A549 (cell line): Measurements from ENCODE around the gene SMG5. TPM values are rescaled to one million over a fixed set of nuclear protein-coding genes. Genes with fewer than 3 reads are reported as not detected.
A peak's percentile ranks its signal among the peaks of the same experiment; 100 is the strongest.

Experiments
- ATAC-seq, 2 experiments: fragments of 200-7000 bp in 1 of 2; fragments of >200 bp in 1 of 2; cut with Nextera tagmentation in 1 of 2; cut with Tn5 transposase in 1 of 2; 3 replicates each; pipeline versions ENCODE4 v1.8.0 to v1.9.1; 2018 to 2020; ENCODE audit warnings: mild to moderate bottlenecking in 1 of 2, moderate library complexity in 1 of 2
- CTCF ChIA-PET: fragments of 300-600 bp; sonication (Branson Sonifier 250); formaldehyde crosslinking; extraction: SDS; loops from one replicate; lab custom pipeline; 2021; ENCODE audit warnings: antibody characterized with exemption, inconsistent platforms; lab: Yijun Ruan, JAX
- POLR2A ChIA-PET: fragments of 350-600 bp; formaldehyde crosslinking; extraction: SDS; loops from one replicate; lab custom pipeline; 2021; ENCODE audit warnings: antibody characterized with exemption, inconsistent platforms; lab: Yijun Ruan, JAX
- DNase-seq, 2 experiments: peaks; one replicate each; pipeline versions ENCODE4 v3.0.0 to v3.0.0-alpha.2; 2011 to 2016; ENCODE audit warnings: low read depth in 1 of 2, low spot score in 1 of 2
- FAIRE-seq: peaks from 2 replicates; lab custom pipeline; 2011; peaks lifted over from hg19 to GRCh38; lab: Jason Lieb, UNC
- H3K27ac ChIP-seq, 2 experiments: fragments of >200 bp; sonication (Bioruptor Twin); formaldehyde crosslinking; 3 replicates each; pipeline ENCODE4 v1.5.1; 2016 to 2017
- H3K4me1 ChIP-seq: fragments of >200 bp; sonication (Bioruptor Twin); formaldehyde crosslinking; 3 replicates; pipeline ENCODE4 v1.6.1; 2016
- H3K4me2 ChIP-seq: fragments of >200 bp; sonication (Bioruptor Twin); formaldehyde crosslinking; 3 replicates; pipeline ENCODE4 v1.6.1; 2016
- H3K4me3 ChIP-seq: fragments of >200 bp; sonication (Bioruptor Twin); formaldehyde crosslinking; 3 replicates; pipeline ENCODE4 v1.5.1; 2016
- H3K9me3 ChIP-seq: fragments of >200 bp; sonication (Bioruptor Twin); formaldehyde crosslinking; 3 replicates; pipeline ENCODE4 v1.6.1; 2016
- BCL3 ChIP-seq: fragments of >200 bp; sonication (Bioruptor Twin); formaldehyde crosslinking; IDR thresholded peaks from 3 replicates; pipeline ENCODE4 v1.6.1; 2016
- CBX8 ChIP-seq: fragments of 200-600 bp; sonication (generic); IDR thresholded peaks from 2 replicates; pipeline ENCODE4 v1.6.1; 2016
- CHD2 ChIP-seq: fragments of 150-350 bp; IDR thresholded peaks from 2 replicates; pipeline ENCODE4 v1.6.1; 2014; ENCODE audit warnings: low read length; ENCODE audit not compliant: partially characterized antibody
- CTCF ChIP-seq: fragments of >200 bp; sonication (Bioruptor Twin); formaldehyde crosslinking; IDR thresholded peaks from 3 replicates; pipeline ENCODE4 v1.5.1; 2016
- E2F6 ChIP-seq: IDR thresholded peaks from 2 replicates; pipeline ENCODE4 v1.6.1; 2012; ENCODE audit warnings: low read depth, borderline replicate concordance
- EP300 ChIP-seq, 2 experiments: fragments of >200 bp; sonication (Bioruptor Twin); formaldehyde crosslinking; IDR thresholded peaks; 2 replicates in 1 of 2; 3 replicates in 1 of 2; pipeline ENCODE4 v1.6.1; 2016 to 2017
- FOSL2 ChIP-seq, 2 experiments: fragments of 450-650 bp in 1 of 2; fragments of >200 bp in 1 of 2; sonication (Bioruptor Twin) in 1 of 2; formaldehyde crosslinking; IDR thresholded peaks; 2 replicates each; pipeline versions ENCODE4 v1.5.0 to v1.6.1; 2016 to 2020; ENCODE audit warnings: mild to moderate bottlenecking in 1 of 2, moderate library complexity in 1 of 2
- HEYL ChIP-seq: fragments of 250-450 bp; sonication (Bioruptor Pico); IDR thresholded peaks from 2 replicates; pipeline ENCODE4 v1.8.0; 2021; ENCODE audit warnings: mild to moderate bottlenecking, moderate library complexity
- HMGXB4 ChIP-seq: fragments of 250-450 bp; sonication (Bioruptor Pico); IDR thresholded peaks from 2 replicates; pipeline ENCODE4 v1.5.0; 2021; ENCODE audit warnings: mild to moderate bottlenecking, moderate library complexity, borderline replicate concordance
- MAFK ChIP-seq: fragments of 450-650 bp; IDR thresholded peaks from 2 replicates; pipeline ENCODE4 v1.6.1; 2014; ENCODE audit not compliant: partially characterized antibody
- MYC ChIP-seq: IDR thresholded peaks from 2 replicates; pipeline ENCODE4 v1.6.1; 2012; ENCODE audit warnings: mild to moderate bottlenecking, inconsistent platforms, low read length, improper control_type of control experiment, borderline replicate concordance
- NFE2L2 ChIP-seq: fragments of 150-350 bp; conservative IDR thresholded peaks from 2 replicates; pipeline ENCODE4 v1.6.1; 2014; ENCODE audit warnings: low read length
- PBX3 ChIP-seq: IDR thresholded peaks from 2 replicates; pipeline ENCODE4 v1.6.1; 2012
- RAD21 ChIP-seq, 2 experiments: fragments of >200 bp in 1 of 2; sonication (Bioruptor Twin) in 1 of 2; formaldehyde crosslinking in 1 of 2; IDR thresholded peaks in 1 of 2; conservative IDR thresholded peaks in 1 of 2; 2 replicates in 1 of 2; 3 replicates in 1 of 2; pipeline ENCODE4 v1.6.1; 2012 to 2018; ENCODE audit warnings: inconsistent platforms in 1 of 2
- RARB ChIP-seq: fragments of 250-450 bp; sonication (Bioruptor Pico); IDR thresholded peaks from 2 replicates; pipeline ENCODE4 v1.8.0; 2021; ENCODE audit warnings: mild to moderate bottlenecking, moderate library complexity
- RCOR1 ChIP-seq: fragments of 150-350 bp; IDR thresholded peaks from 2 replicates; pipeline ENCODE4 v1.6.1; 2014; ENCODE audit warnings: antibody characterized with exemption, low read length, low read depth
- RNF2 ChIP-seq: fragments of 200-600 bp; sonication (generic); IDR thresholded peaks from 2 replicates; pipeline ENCODE4 v1.6.1; 2016; ENCODE audit warnings: low read depth, mild to moderate bottlenecking, antibody characterized with exemption, moderate library complexity, borderline replicate concordance
- SMC3 ChIP-seq: fragments of >200 bp; sonication (Bioruptor Twin); formaldehyde crosslinking; IDR thresholded peaks from 3 replicates; pipeline ENCODE4 v1.6.1; 2018; ENCODE audit warnings: inconsistent platforms
- TFCP2L1 ChIP-seq: fragments of 250-450 bp; sonication (Bioruptor Pico); IDR thresholded peaks from 2 replicates; pipeline ENCODE4 v1.5.0; 2021; ENCODE audit warnings: mild to moderate bottlenecking
- USF2 ChIP-seq: fragments of 450-650 bp; IDR thresholded peaks from 2 replicates; pipeline ENCODE4 v1.6.1; 2014; ENCODE audit warnings: antibody characterized with exemption
- ZSCAN20 ChIP-seq: fragments of 250-450 bp; sonication (Bioruptor Pico); IDR thresholded peaks from 2 replicates; pipeline ENCODE4 v1.8.0; 2022; ENCODE audit warnings: mild to moderate bottlenecking, moderate library complexity
- WGBS: methylation state at CpG from one replicate; pipeline ENCODE4 v1.1.6; 2017; ENCODE audit errors: missing lambda C conversion rate; 5-methylcytosine and 5-hydroxymethylcytosine counted together
- polyA plus RNA-seq, 4 experiments: library from polyadenylated mRNA; depleted of rRNA in 3 of 4; stranded (reverse); fragments of >200 nt; fragmentation: RNase III in 1 of 4; extraction: RNeasy Plus Mini Kit Qiagen cat#74134 plus additional on column Dnase treatment in 1 of 4; gene quantifications; 2 replicates in 3 of 4; 3 replicates in 1 of 4; pipeline ENCODE4 v1.2.3, GENCODE V29; 2011 to 2017

Gene SMG5
- polyA plus RNA-seq, 2 of the 4 experiments (the other 2 are of a cell fraction) = 25.6 to 48.7 TPM

- ChIA-PET POLR2A (interaction anchor here (1.6 to 2.1 kb wide), 4 partner anchors 11 to 91 kb away, joined by 5 to 37 read pairs (median 11); partner anchors contain the start of gene SLC25A44), CTCF (interaction anchor here (0.7 to 7.9 kb wide), 8 partner anchors 11 to 123 kb away, joined by 3 to 84 read pairs (median 4); partner anchors contain the start of gene SLC25A44)
- Histone ChIP-seq H3K4me1 (peaks cover 13% of the 10 kb centered on the region; the same call in 2 of the 3 replicates), H3K4me3 (peak overlapping the region; percentile 65), H3K4me2 (peak overlapping the region; percentile 95), H3K9me3 (no peaks in the 10 kb centered on the region), H3K27ac (peak overlapping the region; percentile 93 to 96)
- DNase-seq = peak in 1 of 2 experiments; percentile 47
- 81% methylated on average over 16 of the region's 16 CpGs for WGBS
- no peak for FAIRE-seq
- no peak for ATAC-seq
- no peak for TF ChIP-seq EP300 (IDR thresholded peaks at IDR 0.05)
- TF ChIP-seq NFE2L2 = peak; percentile 81
- TF ChIP-seq MAFK = peak; percentile 94
- no peak for TF ChIP-seq FOSL2 (IDR thresholded peaks at IDR 0.05)
- peak; percentile 77 for TF ChIP-seq FOSL2 (CRISPR knock-in tag; IDR thresholded peaks at IDR 0.05)
- no peak for TF ChIP-seq USF2
Measured at GRCh38 chr1:156214024-156214748, 68.4 kb downstream of the SMG5 start.

- peak overlapping the region; percentile 93 to 96 for H3K27ac ChIP-seq
- POLR2A ChIA-PET = interaction anchor here (0.6 to 2.1 kb wide), 20 partner anchors 9 to 219 kb away, joined by 3 to 37 read pairs (median 6); partner anchors contain the start of genes SLC25A44, SMG5 and TMEM79
- no peak for DNase-seq
- TF ChIP-seq CHD2 (no peak), SMC3 (no peak), E2F6 (no peak), RCOR1 (no peak), CBX8 (no peak), RARB (CRISPR knock-in tag) (no peak), ZSCAN20 (CRISPR knock-in tag) (no peak), PBX3 (no peak), USF2 (no peak), RAD21 (conservative IDR thresholded peaks at IDR 0.05 in 1 of 2, IDR thresholded peaks at IDR 0.05 in 1 of 2) (no peak), HMGXB4 (no peak), BCL3 (no peak), MYC (no peak), HEYL (CRISPR knock-in tag) (no peak), CTCF (no peak), RNF2 (no peak), TFCP2L1 (no peak)
- TF ChIP-seq, all 56 proteins: peak for 0
- 28% methylated on average over 11 of the region's 11 CpGs for WGBS
- peaks cover 13% of the 10 kb centered on the region; the same call in 2 of the 3 replicates for H3K4me1 ChIP-seq
- peak overlapping the region; percentile 95 for H3K4me2 ChIP-seq
- FAIRE-seq = no peak
- no peak for ATAC-seq
- H3K4me3 ChIP-seq = peak overlapping the region; percentile 65
- no peaks in the 10 kb centered on the region for H3K9me3 ChIP-seq
- CTCF ChIA-PET = interaction anchor here (1.0 to 7.9 kb wide), 9 partner anchors 11 to 128 kb away, joined by 3 to 84 read pairs (median 3); partner anchors contain the start of gene SLC25A44
Measured at GRCh38 chr1:156213644-156213966, 69.0 kb downstream of the SMG5 start.
